PC-3 (cell line): Measurements from ENCODE around the gene PBLD. TPM values are rescaled to one million over a fixed set of nuclear protein-coding genes. Genes with fewer than 3 reads are reported as not detected.
"Not testable (repeated sequence)": the region's sequence is repeated elsewhere in the genome, so short reads cannot be mapped to it uniquely, and the experiment has no call there.

ENCODE experiments used
- ATAC-seq: fragments of 200-7000 bp; cut with Tn5 transposase; 2 replicates; pipeline ENCODE4 v1.9.1; 2020; ENCODE audit warnings: mild to moderate bottlenecking, moderate library complexity
- BruUV-seq: library from RNA; stranded (reverse); fragments of 400-500 nt; replicated peaks from 2 replicates; lab custom pipeline; 2021; lab: Mats Ljungman, UMichigan
- CTCF ChIA-PET: fragments of 300-600 bp; sonication (Branson Sonifier 250); formaldehyde crosslinking; loops from one replicate; lab custom pipeline; 2022; ENCODE audit warnings: antibody characterized with exemption; lab: Charles Lee
- POLR2A ChIA-PET: fragments of 300-600 bp; sonication (Branson Sonifier 250); formaldehyde crosslinking; loops from one replicate; lab custom pipeline; 2022; ENCODE audit warnings: antibody characterized with exemption; ENCODE audit not compliant: unreplicated experiment; lab: Charles Lee
- DNase-seq: peaks from one replicate; pipeline ENCODE4 v3.0.0-alpha.2; 2015
- H2AFZ ChIP-seq: fragments of 300-600 bp; sonication (generic); 2 replicates; pipeline ENCODE4 v1.6.0; 2016; ENCODE audit warnings: antibody characterized with exemption, low read length
- H3F3A ChIP-seq: fragments of 300-600 bp; sonication (generic); one replicate; pipeline ENCODE4 v1.6.0; 2017; ENCODE audit warnings: antibody characterized with exemption, low read length, control low read depth, mild to moderate bottlenecking; ENCODE audit not compliant: unreplicated experiment
- H3K27ac ChIP-seq: fragments of 300-600 bp; sonication (generic); 2 replicates; pipeline ENCODE4 v1.5.1; 2016; ENCODE audit warnings: mild to moderate bottlenecking, low read length
- H3K27me3 ChIP-seq: fragments of 300-600 bp; sonication (generic); 2 replicates; pipeline ENCODE4 v1.6.1; 2016; ENCODE audit warnings: low read length, mixed read lengths
- H3K36me3 ChIP-seq: fragments of 300-600 bp; sonication (generic); 2 replicates; pipeline ENCODE4 v1.6.1; 2016; ENCODE audit warnings: low read depth, mixed run types, low read length, mixed read lengths
- H3K4me1 ChIP-seq: fragments of 300-600 bp; sonication (generic); 2 replicates; pipeline ENCODE4 v1.5.1; 2016; ENCODE audit warnings: low read length; ENCODE audit not compliant: insufficient read depth
- H3K4me2 ChIP-seq: fragments of 300-600 bp; sonication (generic); 2 replicates; pipeline ENCODE4 v1.6.0; 2016; ENCODE audit warnings: low read length
- H3K4me3 ChIP-seq: fragments of 300-600 bp; sonication (generic); 2 replicates; pipeline ENCODE4 v1.5.1; 2016; ENCODE audit warnings: mild to moderate bottlenecking, low read length, mixed read lengths
- H3K79me2 ChIP-seq: fragments of 300-600 bp; sonication (generic); 2 replicates; pipeline ENCODE4 v1.6.1; 2017; ENCODE audit warnings: low read length, mixed read lengths
- H3K9ac ChIP-seq: fragments of 300-600 bp; sonication (generic); 2 replicates; pipeline ENCODE4 v1.6.0; 2016; ENCODE audit warnings: mild to moderate bottlenecking, low read length
- H3K9me2 ChIP-seq: fragments of 300-600 bp; sonication (generic); replicated peaks from 2 replicates; pipeline ENCODE4 v1.6.1; 2016; ENCODE audit warnings: mixed run types, low read length, mixed read lengths
- H3K9me3 ChIP-seq: fragments of 300-600 bp; sonication (generic); 2 replicates; pipeline ENCODE4 v1.6.1; 2016; ENCODE audit warnings: low read length, mixed read lengths
- H4K20me1 ChIP-seq: fragments of 300-600 bp; sonication (generic); 2 replicates; pipeline ENCODE4 v1.6.1; 2016; ENCODE audit warnings: low read length, mixed read lengths
- CTCF ChIP-seq: fragments of 300-600 bp; sonication (generic); conservative IDR thresholded peaks from 2 replicates; pipeline ENCODE4 v1.5.1; 2017; ENCODE audit warnings: antibody characterized with exemption, low read depth, mild to moderate bottlenecking, low read length
- EZH2 ChIP-seq: fragments of 300-600 bp; sonication (generic); IDR thresholded peaks from one replicate; pipeline ENCODE4 v1.6.1; 2017; ENCODE audit warnings: antibody characterized with exemption, mild to moderate bottlenecking, low read length; ENCODE audit not compliant: unreplicated experiment
- EZH2phosphoT487 ChIP-seq: fragments of 300-600 bp; sonication (generic); IDR thresholded peaks from 2 replicates; pipeline ENCODE4 v1.6.1; 2018; ENCODE audit warnings: mild to moderate bottlenecking, antibody characterized with exemption, low read length, borderline replicate concordance
- intact Hi-C: fragments of 100-400 bp; cut with micrococcal nuclease; formaldehyde crosslinking; loops from 2 replicates; pipeline ENCODE4 v1.9.0; 2023
- total RNA-seq: library from RNA; depleted of rRNA; stranded (reverse); fragments of >200 nt; gene quantifications from 2 replicates; pipeline ENCODE4 v1.2.3, GENCODE V29; 2014

The PBLD gene
- total RNA-seq, 1 experiment from 2014 or later = 1.1 TPM

- Histone ChIP-seq H3K4me1 (no peaks in the 10 kb centered on the region), H3F3A (no peaks in the 10 kb centered on the region), H3K4me2 (no peak overlapping the region), H2AFZ (no peak overlapping the region), H3K27ac (no peak overlapping the region), H3K9ac (no peak overlapping the region), H3K9me2 (no peaks in the 10 kb centered on the region), H3K36me3 (no peaks in the 10 kb centered on the region), H4K20me1 (no peaks in the 10 kb centered on the region), H3K79me2 (no peaks in the 10 kb centered on the region), H3K9me3 (no peaks in the 10 kb centered on the region), H3K4me3 (no peak overlapping the region), H3K27me3 (no peaks in the 10 kb centered on the region)
- DNase-seq (no peak), ATAC-seq (no peak)
- POLR2A ChIA-PET = interaction anchor here (0.6 kb wide), 1 partner anchor 35 kb away, joined by 5 read pairs; no protein-coding TSS in a partner anchor
- TF ChIP-seq EZH2phosphoT487 (no peak), CTCF (no peak), EZH2 (no peak)
- intact Hi-C loops = no loop called here
- CTCF ChIA-PET = no interaction called here
- BruUV-seq = no TSS peak
These were observed 84.8 kb downstream of the PBLD start for GRCh38 chr10:68247931-68248330.

GRCh38 chr10:68246397-68246796, 86.3 kb downstream of the PBLD start:
- DNase-seq, CTCF ChIA-PET, H3K4me3 ChIP-seq, H3K79me2 ChIP-seq, H3K27ac ChIP-seq, intact Hi-C loops, H3K27me3 ChIP-seq, H4K20me1 ChIP-seq, H3K9ac ChIP-seq, H3K4me2 ChIP-seq, H3K9me2 ChIP-seq, BruUV-seq, H2AFZ ChIP-seq, H3K36me3 ChIP-seq, ATAC-seq, H3K4me1 ChIP-seq, POLR2A ChIA-PET, H3K9me3 ChIP-seq, H3F3A ChIP-seq: not testable (repeated sequence)

GRCh38 chr10:68242051-68242450, 90.7 kb downstream of the PBLD start:
- Histone ChIP-seq H3K4me2 (no peak overlapping the region), H3K4me3 (no peak overlapping the region), H4K20me1 (no peaks in the 10 kb centered on the region), H3K4me1 (no peaks in the 10 kb centered on the region), H3K9me2 (no peaks in the 10 kb centered on the region), H3K9ac (no peak overlapping the region), H3K27ac (no peak overlapping the region), H2AFZ (no peak overlapping the region), H3K9me3 (no peaks in the 10 kb centered on the region), H3K36me3 (no peaks in the 10 kb centered on the region), H3K79me2 (no peaks in the 10 kb centered on the region), H3K27me3 (no peaks in the 10 kb centered on the region), H3F3A (no peaks in the 10 kb centered on the region)
- ATAC-seq (no peak), DNase-seq (no peak)
- ChIA-PET CTCF (no interaction called here), POLR2A (no interaction called here)
- TF ChIP-seq EZH2phosphoT487 = no peak
- no peak for TF ChIP-seq CTCF
- intact Hi-C loops = no loop called here
- no TSS peak for BruUV-seq
